Hematopoietic multipotent progenitor cell treated with erythropoietin and hydrocortisone succinate and interleukin-3 and kit ligand, for 17 days (in vitro differentiated cells): Measurements from ENCODE around the gene MAP3K7CL.

Experiments
- DNase-seq: peaks from one replicate; pipeline ENCODE4 v3.0.0-alpha.2; 2015; ENCODE audit warnings: low spot score

The MAP3K7CL gene

DNA sequence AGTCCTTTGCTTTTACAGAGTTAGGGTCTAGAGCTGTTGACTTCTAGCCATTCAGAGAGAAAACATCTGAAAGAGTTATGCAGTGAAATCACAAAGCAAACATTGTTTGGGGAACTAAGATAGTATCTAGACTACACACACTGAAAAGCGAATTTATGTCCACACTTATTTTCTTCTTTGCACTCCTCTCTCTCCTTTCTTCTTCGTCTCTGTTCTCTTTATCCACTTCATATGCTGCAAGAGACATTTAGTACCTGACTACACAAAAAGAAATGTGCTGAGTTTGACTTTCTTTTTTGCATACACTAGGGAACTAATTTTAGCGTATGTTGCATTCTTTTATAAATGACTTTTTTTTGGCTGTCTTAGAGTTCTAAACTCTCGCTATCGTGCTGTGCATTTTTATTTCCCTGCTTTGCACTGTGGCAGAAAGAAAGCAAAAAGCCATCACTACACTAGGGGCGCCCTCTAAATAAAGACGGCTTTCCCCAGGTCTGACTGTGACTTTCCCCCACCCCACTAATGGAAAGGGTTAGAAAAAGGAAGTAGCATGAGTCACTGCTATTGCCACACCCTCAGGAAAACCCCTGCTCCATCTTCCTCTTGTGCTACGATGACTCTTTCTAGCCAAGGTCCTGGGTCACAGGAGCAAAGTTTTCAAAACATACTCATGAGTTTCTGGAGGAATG lies 65.7 kb downstream of the MAP3K7CL start:
- peak; percentile 8 for DNase-seq

DNA sequence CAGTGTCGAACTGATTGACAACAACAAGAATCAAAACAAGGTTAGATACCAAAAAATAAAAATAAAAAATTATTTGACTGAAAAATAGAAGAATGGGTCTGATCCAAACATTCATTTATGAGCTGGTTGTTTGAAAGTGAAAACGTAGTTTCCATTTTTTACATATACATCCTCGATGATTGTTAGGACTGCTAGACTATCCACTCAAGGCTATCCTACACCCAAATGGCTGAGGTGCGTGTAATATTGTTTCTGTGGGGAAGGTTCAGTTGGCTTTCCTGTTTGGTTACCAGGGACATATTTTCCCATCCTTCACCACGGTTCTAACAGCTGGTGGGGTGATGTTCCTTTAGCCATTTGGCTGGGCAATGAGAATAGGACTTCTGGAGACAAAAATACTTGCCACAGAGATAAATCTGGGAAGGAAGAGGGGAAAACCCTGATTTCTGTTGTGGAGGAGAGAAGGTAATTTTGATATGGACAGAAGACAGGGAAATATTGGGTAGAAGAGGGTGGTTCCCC lies 66.3 kb downstream of the MAP3K7CL start:
- DNase-seq: no peak

DNA sequence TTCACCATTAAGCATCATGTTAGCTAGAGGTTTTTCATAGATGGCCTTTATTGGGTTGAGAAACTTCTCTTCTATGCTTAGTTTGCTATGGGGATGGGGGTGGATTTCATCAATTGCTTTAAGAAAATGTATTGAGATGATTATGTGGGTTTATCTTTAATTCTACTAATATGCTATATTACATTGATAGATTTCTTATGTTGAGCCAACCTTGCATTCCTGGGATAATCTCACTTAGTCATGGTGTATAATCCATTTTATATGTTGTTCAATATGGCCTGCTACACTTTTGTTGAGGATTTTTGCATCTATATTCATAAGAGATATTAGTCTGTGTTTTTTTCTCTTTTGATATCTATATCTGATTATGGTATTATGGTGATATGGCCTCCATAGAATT lies 70.7 kb downstream of the MAP3K7CL start:
- no peak for DNase-seq

GRCh38 chr21:29205009-29205408 lies 74.6 kb downstream of the MAP3K7CL start:
- DNase-seq: no peak

- no peak for DNase-seq
These were observed 75.5 kb downstream of the MAP3K7CL start for GRCh38 chr21:29205988-29206387.

DNA sequence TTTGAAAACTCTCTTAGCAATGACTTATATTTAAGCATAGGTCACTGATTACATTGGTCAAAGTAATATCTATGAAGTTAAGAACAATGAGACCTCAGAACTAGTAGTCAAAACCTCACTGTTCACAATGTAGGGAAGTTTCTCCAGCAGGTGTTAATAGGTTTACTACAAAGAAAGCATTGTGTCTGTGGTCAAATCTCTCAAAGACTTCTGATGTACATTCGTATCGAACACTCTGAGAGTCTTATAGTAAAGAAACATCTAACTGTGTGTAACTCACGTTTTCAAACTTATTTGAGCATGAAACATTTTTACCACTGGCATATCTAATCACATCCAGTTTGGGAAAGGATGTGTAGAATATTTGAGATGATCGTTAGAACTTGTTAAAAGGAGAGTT lies 76.0 kb downstream of the MAP3K7CL start:
- DNase-seq: no peak

DNA sequence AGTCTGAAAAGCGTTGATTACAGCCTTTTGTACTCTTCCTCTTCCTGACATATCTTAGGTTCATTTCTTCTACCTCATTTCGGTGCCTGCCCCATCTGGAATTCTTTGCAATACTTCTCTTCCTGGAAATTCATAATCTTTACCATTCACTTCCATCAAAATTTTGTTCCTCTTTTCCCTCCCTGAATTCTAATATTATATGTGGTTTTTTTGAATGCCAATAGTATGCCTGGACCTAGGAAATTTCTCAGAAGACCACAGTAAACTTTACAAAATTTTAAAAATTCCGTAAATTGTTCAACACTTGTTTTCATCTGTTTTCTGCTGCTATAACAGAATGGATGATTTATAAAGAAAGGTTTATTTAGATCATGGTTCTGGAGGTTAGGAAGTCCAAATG lies 76.8 kb downstream of the MAP3K7CL start:
- no peak for DNase-seq

DNA sequence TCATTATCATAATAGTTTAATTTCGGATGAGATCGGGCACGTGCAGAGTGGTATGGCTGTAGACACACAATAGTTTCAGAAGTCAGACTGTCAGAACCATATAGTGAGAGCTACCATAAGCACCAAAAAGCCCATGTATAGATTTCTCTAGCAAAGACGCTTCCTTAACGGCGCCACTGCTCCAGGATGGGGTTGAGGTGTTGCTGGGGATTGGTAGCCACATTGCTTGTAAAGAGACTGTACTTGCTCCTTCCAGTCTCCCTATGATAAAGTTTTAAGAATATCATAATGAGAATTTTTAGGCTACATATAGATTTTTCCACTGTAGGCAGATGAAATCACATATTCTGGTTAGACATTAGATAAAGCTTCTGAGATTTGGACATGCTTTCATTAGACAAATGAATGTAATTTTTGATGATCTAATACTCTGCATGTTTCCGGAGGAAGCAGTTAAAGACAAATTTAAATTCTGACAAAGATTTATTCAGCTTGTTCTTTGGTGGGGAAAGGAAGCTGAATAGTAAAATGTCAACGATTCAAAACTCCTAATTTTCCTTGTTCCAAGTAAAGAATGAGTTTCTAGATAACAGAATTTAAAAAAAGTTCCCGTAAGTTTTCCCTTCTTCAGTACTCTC lies 77.7 kb downstream of the MAP3K7CL start:
- no peak for DNase-seq

GRCh38 chr21:29208682-29209059 lies 78.2 kb downstream of the MAP3K7CL start:
- DNase-seq: no peak

DNA sequence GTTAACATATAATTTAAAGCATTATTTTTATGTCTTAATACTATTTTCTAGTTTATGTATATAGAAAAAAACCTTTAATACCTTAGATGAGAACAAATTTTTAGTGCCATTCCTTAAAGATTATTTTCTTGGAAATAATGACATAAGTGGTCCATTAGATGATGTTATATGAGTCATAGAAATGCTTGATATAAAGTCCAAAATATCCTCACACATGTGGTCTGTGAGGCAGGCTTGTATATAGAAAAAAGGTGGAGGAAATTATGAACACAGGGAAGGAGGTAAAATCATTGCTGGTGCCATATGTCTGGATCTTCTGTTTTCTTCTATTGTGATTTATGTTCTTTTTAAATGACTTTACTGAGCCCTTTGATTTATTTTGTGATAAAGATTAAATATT lies 79.3 kb downstream of the MAP3K7CL start:
- no peak for DNase-seq

DNA sequence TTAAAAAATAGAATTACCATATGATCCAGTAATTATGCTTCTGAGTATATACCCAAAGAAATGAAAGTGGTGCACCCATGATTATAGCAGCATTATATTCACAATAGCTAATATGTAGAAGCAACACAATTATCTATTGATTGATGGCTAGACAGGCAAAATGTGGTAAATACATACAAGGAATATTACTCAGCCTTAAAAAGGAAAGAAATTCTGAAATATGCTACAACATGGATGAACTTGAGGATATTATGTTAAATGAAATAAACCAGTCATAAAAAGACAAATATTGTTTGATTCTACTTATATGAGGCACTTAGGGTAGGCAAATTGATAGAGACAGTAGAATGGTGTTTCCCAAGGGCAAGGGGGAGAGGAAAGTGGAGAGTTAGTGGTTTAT lies 80.8 kb downstream of the MAP3K7CL start:
- DNase-seq: no peak

DNA sequence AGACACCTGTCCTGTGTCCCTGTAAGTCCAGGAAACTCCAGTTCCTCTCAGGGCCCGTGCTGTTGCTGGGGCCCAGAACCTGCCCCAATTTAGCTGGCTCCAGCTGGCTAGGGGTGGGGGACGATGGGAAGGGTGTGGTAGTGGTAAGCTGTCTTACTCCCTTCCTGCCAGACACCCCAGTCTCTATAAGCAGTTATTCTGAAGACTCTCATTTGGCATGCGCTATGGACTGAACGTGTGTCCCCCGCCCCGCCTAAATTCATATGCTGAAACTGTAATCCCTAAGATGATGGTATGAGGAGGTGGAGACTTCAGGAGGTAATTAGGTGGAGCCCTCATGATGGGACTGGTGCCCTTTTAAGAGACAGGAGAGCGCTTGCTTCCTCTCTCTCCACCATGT lies 82.0 kb downstream of the MAP3K7CL start:
- no peak for DNase-seq

DNA sequence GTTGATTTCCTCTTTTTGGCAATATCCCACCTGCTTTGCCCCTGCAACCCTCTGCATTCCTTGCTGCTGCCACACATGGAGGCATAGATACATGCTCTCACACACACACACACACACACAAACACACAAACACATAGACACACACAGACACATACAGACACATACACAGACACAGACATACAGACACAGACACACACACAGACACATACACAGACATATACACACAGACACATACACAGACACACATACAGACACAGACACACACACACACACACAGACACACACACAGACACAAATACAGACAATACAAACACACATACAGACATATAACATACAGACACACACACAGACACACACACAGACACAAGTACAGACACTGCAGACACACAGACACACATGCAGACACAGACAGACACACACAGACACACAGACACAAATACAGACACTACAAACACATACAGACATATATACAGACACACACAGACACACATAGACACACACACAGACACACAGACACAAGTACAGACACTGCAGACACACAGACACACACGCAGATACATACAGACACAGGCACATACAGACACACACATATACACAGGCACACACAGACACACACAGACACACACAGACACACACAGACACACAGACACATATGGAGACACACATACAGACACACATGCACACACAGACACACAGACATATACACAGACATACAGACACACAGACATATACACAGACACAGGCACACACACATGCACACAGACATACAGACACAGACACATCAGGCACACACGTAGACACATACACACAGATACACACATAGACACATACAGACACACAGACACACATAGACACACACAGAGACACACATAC lies 83.3 kb downstream of the MAP3K7CL start:
- DNase-seq: no peak

- DNase-seq: no peak
These were observed 85.3 kb downstream of the MAP3K7CL start for GRCh38 chr21:29215709-29216108.

DNA sequence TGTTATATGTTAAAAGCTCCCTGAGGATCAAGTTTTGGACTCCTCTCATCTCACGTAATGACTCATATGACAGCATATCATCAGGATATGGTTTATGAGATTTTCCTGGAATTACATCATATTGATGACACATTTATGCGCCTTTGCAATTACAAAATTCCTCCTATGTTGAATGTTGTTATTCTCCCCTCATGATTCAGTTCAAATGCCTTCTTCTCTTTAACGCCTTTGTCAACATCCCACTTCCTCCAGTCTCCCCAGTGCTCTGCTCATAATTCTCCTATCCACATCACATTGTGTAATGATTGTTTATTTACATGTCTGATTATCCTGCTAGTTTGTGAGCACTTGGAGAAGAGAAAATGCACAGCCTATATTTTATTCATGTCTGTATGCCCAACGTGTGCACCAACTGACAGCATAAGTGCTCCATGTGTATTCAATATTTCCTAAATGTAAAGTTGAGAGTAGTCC lies 87.4 kb downstream of the MAP3K7CL start:
- DNase-seq: no peak

DNA sequence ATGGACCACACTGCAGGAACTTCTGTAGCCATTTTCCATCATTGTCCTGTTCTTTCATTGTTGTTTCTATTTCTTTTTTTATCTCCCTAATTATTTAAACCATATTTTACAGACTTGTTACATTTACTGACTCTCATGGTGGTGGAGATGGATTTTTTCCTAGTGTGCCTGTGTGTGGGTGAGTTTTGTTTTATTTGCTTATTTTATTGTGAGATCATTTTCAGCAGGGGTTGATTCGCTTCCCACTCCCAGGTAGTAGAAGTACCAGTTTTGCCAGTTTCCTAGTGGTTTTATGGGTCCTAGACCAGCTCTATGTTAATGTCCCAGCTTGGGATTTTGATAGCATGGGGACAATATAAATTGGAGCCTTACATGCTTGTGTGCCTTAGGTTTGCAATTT lies 88.3 kb downstream of the MAP3K7CL start:
- no peak for DNase-seq

- no peak for DNase-seq
These were observed 88.8 kb downstream of the MAP3K7CL start for GRCh38 chr21:29219165-29219770.

- DNase-seq: no peak
These were observed 90.9 kb downstream of the MAP3K7CL start for GRCh38 chr21:29221253-29221744.

- no peak for DNase-seq
These were observed 93.6 kb downstream of the MAP3K7CL start for GRCh38 chr21:29224006-29224405.
